Hepatocyte (in vitro differentiated cells): ENCODE results near the gene UQCC5. TPM values are rescaled to one million over a fixed set of nuclear protein-coding genes. Genes with fewer than 3 reads are reported as not detected.

Experiments
- DNase-seq: peaks from one replicate; pipeline ENCODE4 v3.0.0-alpha.2; 2016; ENCODE audit warnings: low spot score
- H2AFZ ChIP-seq: fragments of 200-600 bp; sonication (generic); 2 replicates; pipeline ENCODE4 v1.6.0; 2016; ENCODE audit warnings: antibody characterized with exemption, mild to moderate bottlenecking
- H3K27ac ChIP-seq: fragments of 200-600 bp; sonication (generic); 2 replicates; pipeline ENCODE4 v1.5.1; 2016; ENCODE audit warnings: mild to moderate bottlenecking
- H3K27me3 ChIP-seq: fragments of 200-600 bp; sonication (generic); 2 replicates; pipeline ENCODE4 v1.6.1; 2016
- H3K36me3 ChIP-seq: fragments of 200-600 bp; sonication (generic); replicated peaks from 2 replicates; pipeline ENCODE4 v1.5.1; 2016; ENCODE audit warnings: low read depth; ENCODE audit not compliant: insufficient read depth
- H3K4me1 ChIP-seq: fragments of 200-600 bp; sonication (generic); 2 replicates; pipeline ENCODE4 v1.5.1; 2016; ENCODE audit warnings: mild to moderate bottlenecking, moderate library complexity; ENCODE audit not compliant: insufficient read depth
- H3K4me2 ChIP-seq: fragments of 200-600 bp; sonication (generic); 2 replicates; pipeline ENCODE4 v1.6.0; 2016
- H3K4me3 ChIP-seq: fragments of 200-600 bp; sonication (generic); 2 replicates; pipeline ENCODE4 v1.5.1; 2016; ENCODE audit warnings: mild to moderate bottlenecking
- H3K79me2 ChIP-seq: fragments of 200-600 bp; sonication (generic); 2 replicates; pipeline ENCODE4 v1.6.0; 2017; ENCODE audit warnings: mild to moderate bottlenecking
- H3K9me2 ChIP-seq: fragments of 200-600 bp; sonication (generic); replicated peaks from 2 replicates; pipeline ENCODE4 v1.6.0; 2017; ENCODE audit warnings: mild to moderate bottlenecking; ENCODE audit not compliant: insufficient read depth
- H3K9me3 ChIP-seq: fragments of 200-600 bp; sonication (generic); 2 replicates; pipeline ENCODE4 v1.5.1; 2016; ENCODE audit warnings: low read depth, mild to moderate bottlenecking
- H4K20me1 ChIP-seq: fragments of 200-600 bp; sonication (generic); 2 replicates; pipeline ENCODE4 v1.6.0; 2016; ENCODE audit warnings: mild to moderate bottlenecking; ENCODE audit not compliant: insufficient read depth, poor library complexity, severe bottlenecking
- CTCF ChIP-seq: fragments of 200-600 bp; sonication (generic); IDR thresholded peaks from 2 replicates; pipeline ENCODE4 v1.5.1; 2016; ENCODE audit warnings: antibody characterized with exemption, mild to moderate bottlenecking; ENCODE audit not compliant: poor library complexity
- EZH2 ChIP-seq: fragments of 200-600 bp; sonication (generic); IDR thresholded peaks from 2 replicates; pipeline ENCODE4 v1.6.1; 2016; ENCODE audit warnings: antibody characterized with exemption, mild to moderate bottlenecking, borderline replicate concordance
- EZH2phosphoT487 ChIP-seq: fragments of 200-600 bp; sonication (generic); IDR thresholded peaks from one replicate; pipeline ENCODE4 v1.6.1; 2018; ENCODE audit warnings: antibody characterized with exemption, mild to moderate bottlenecking, low read depth, moderate library complexity; ENCODE audit not compliant: unreplicated experiment, severe bottlenecking
- WGBS: methylation state at CpG from one replicate; pipeline ENCODE4 v1.1.6; 2016; ENCODE audit warnings: low lambda C conversion rate; ENCODE audit errors: missing lambda C conversion rate; 5-methylcytosine and 5-hydroxymethylcytosine counted together
- polyA plus RNA-seq: library from polyadenylated mRNA; unstranded; fragments of >200 nt; fragmentation: Nextera tagmentation; extraction: Ambion mirVana; gene quantifications from 2 replicates; pipeline ENCODE4 v1.2.1, GENCODE V29; 2016
- total RNA-seq: library from RNA; depleted of rRNA; stranded (reverse); fragments of >200 nt; gene quantifications from 2 replicates; pipeline ENCODE4 v1.2.3, GENCODE V29; 2014

The UQCC5 gene
- total and polyA plus RNA-seq, 2 experiments from 2014 or later = 0.83 to 51.7 TPM

- no peaks in the 10 kb centered on the region for H3K9me3 ChIP-seq
- no peaks in the 10 kb centered on the region for H4K20me1 ChIP-seq
- H3K79me2 ChIP-seq = no peaks in the 10 kb centered on the region
- H3K4me2 ChIP-seq = no peak overlapping the region
- TF ChIP-seq EZH2 = no peak
- no peak for TF ChIP-seq CTCF
- no peak for TF ChIP-seq EZH2phosphoT487
- H3K27me3 ChIP-seq = no peaks in the 10 kb centered on the region
- H3K9me2 ChIP-seq = no peaks in the 10 kb centered on the region
- no peaks in the 10 kb centered on the region for H3K4me1 ChIP-seq
- DNase-seq = no peak
- 91% methylated on average over 16 of the region's 23 CpGs for WGBS
- no peak overlapping the region for H2AFZ ChIP-seq
- H3K36me3 ChIP-seq = no peaks in the 10 kb centered on the region
- no peak overlapping the region for H3K4me3 ChIP-seq
- no peak overlapping the region for H3K27ac ChIP-seq
Observed at GRCh38 chr3:52490939-52491526, 45.4 kb upstream of the UQCC5 start.

- no peaks in the 10 kb centered on the region for H4K20me1 ChIP-seq
- no peaks in the 10 kb centered on the region for H3K36me3 ChIP-seq
- no peak for DNase-seq
- H3K9me2 ChIP-seq = no peaks in the 10 kb centered on the region
- no peak for TF ChIP-seq EZH2
- H3K27ac ChIP-seq = no peak overlapping the region
- WGBS = 96% methylated on average over 21 of the region's 21 CpGs
- no peak overlapping the region for H3K4me3 ChIP-seq
- H3K9me3 ChIP-seq = no peaks in the 10 kb centered on the region
- no peaks in the 10 kb centered on the region for H3K27me3 ChIP-seq
- H2AFZ ChIP-seq = no peak overlapping the region
- no peaks in the 10 kb centered on the region for H3K4me1 ChIP-seq
- no peaks in the 10 kb centered on the region for H3K79me2 ChIP-seq
- no peak overlapping the region for H3K4me2 ChIP-seq
Observed at GRCh38 chr3:52492059-52492458, 44.3 kb upstream of the UQCC5 start.

GRCh38 chr3:52493232-52494017, 43.0 kb upstream of the UQCC5 start:
- Histone ChIP-seq H3K36me3 (no peaks in the 10 kb centered on the region), H3K4me3 (no peak overlapping the region)
- 91% methylated on average over 7 of the region's 7 CpGs for WGBS

More at GRCh38 chr3:52493232-52494017, 43.0 kb upstream of the UQCC5 start:
- no peaks in the 10 kb centered on the region for H3K9me2 ChIP-seq
- no peaks in the 10 kb centered on the region for H3K9me3 ChIP-seq
- H3K27me3 ChIP-seq = no peaks in the 10 kb centered on the region
- H4K20me1 ChIP-seq = no peaks in the 10 kb centered on the region
- H3K4me1 ChIP-seq = no peaks in the 10 kb centered on the region
- H3K27ac ChIP-seq = no peak overlapping the region
- H3K4me2 ChIP-seq = no peak overlapping the region
- no peak for DNase-seq
- TF ChIP-seq EZH2phosphoT487 (no peak), EZH2 (no peak), CTCF (no peak)
- H2AFZ ChIP-seq = no peak overlapping the region
- H3K79me2 ChIP-seq = no peaks in the 10 kb centered on the region
